ENCODE results near the gene PBX1. TPM values are rescaled to one million over a fixed set of nuclear protein-coding genes. Genes with fewer than 3 reads are reported as not detected.
"Not testable (repeated sequence)": the region's sequence is repeated elsewhere in the genome, so short reads cannot be mapped to it uniquely, and the experiment has no call there.

Gene PBX1
- total and polyA plus RNA-seq, 5 experiments from 2014 or later, result 0.08 to 1.8 (median 1.4) TPM; not detected in 2

- Mint-ChIP-seq H3K9me3 (peaks cover 0 to 3% (median 0%) of the 10 kb centered on the region in 9 donors), H3K27ac (no peak overlapping the region), H3K27me3 (peaks cover 0 to 3% (median 2%) of the 10 kb centered on the region in 5 donors), H3K4me1 (no peaks in the 10 kb centered on the region), H3K4me3 (no peak overlapping the region), H3K36me3 (no peaks in the 10 kb centered on the region)
- no peak for ATAC-seq
- DNase-seq, result no peak
- POLR2A ChIA-PET, result no interaction called here
Measured at GRCh38 chr1:164601399-164602100, 42.6 kb downstream of the PBX1 start.

- no peaks in the 10 kb centered on the region for H3K4me1 Mint-ChIP-seq
Measured at GRCh38 chr1:164602101-164602422, 43.1 kb downstream of the PBX1 start.

GRCh38 chr1:164602480-164603093 is 43.6 kb downstream of the PBX1 start:
- Mint-ChIP-seq H3K4me3 (no peak overlapping the region), H3K4me1 (no peaks in the 10 kb centered on the region), H3K36me3 (no peaks in the 10 kb centered on the region), H3K9me3 (peaks cover 0 to 3% (median 0%) of the 10 kb centered on the region in 9 donors), H3K27me3 (peaks cover 0 to 4% (median 2%) of the 10 kb centered on the region in 5 donors), H3K27ac (no peak overlapping the region)
- no peak for ATAC-seq
- no peak for DNase-seq
- POLR2A ChIA-PET, result no interaction called here

More at GRCh38 chr1:164602101-164602422, 43.1 kb downstream of the PBX1 start:
- Mint-ChIP-seq H3K36me3 (no peaks in the 10 kb centered on the region), H3K27ac (no peak overlapping the region), H3K4me3 (no peak overlapping the region), H3K27me3 (peaks cover 0 to 3% (median 2%) of the 10 kb centered on the region in 5 donors), H3K9me3 (peaks cover 0 to 3% (median 0%) of the 10 kb centered on the region in 9 donors)
- DNase-seq (no peak), ATAC-seq (no peak)
- POLR2A ChIA-PET, result no interaction called here

GRCh38 chr1:164603805-164604204 is 44.8 kb downstream of the PBX1 start:
- H3K9me3 Mint-ChIP-seq, H3K36me3 Mint-ChIP-seq, H3K4me3 Mint-ChIP-seq, H3K27ac Mint-ChIP-seq, POLR2A ChIA-PET, H3K27me3 Mint-ChIP-seq, ATAC-seq, DNase-seq, H3K4me1 Mint-ChIP-seq: not testable (repeated sequence)

- H3K27ac Mint-ChIP-seq, result no peak overlapping the region
- POLR2A ChIA-PET, result no interaction called here
- peaks cover 0 to 3% (median 0%) of the 10 kb centered on the region in 9 donors for H3K9me3 Mint-ChIP-seq
- no peaks in the 10 kb centered on the region for H3K36me3 Mint-ChIP-seq
- no peak for DNase-seq
- H3K4me3 Mint-ChIP-seq, result no peak overlapping the region
- no peaks in the 10 kb centered on the region for H3K4me1 Mint-ChIP-seq
- peaks cover 0 to 4% (median 2%) of the 10 kb centered on the region in 5 donors for H3K27me3 Mint-ChIP-seq
- ATAC-seq, result no peak
Measured at GRCh38 chr1:164604541-164604940, 45.6 kb downstream of the PBX1 start.

- Mint-ChIP-seq H3K4me1 (no peaks in the 10 kb centered on the region), H3K4me3 (no peak overlapping the region), H3K36me3 (no peaks in the 10 kb centered on the region), H3K27me3 (peaks cover 0 to 4% (median 2%) of the 10 kb centered on the region in 5 donors), H3K27ac (no peak overlapping the region), H3K9me3 (peaks cover 0 to 3% (median 0%) of the 10 kb centered on the region in 9 donors)
- POLR2A ChIA-PET, result no interaction called here
- DNase-seq, result no peak
- ATAC-seq, result no peak
Measured at GRCh38 chr1:164605254-164606091, 46.5 kb downstream of the PBX1 start.

- no peak for DNase-seq
- no peaks in the 10 kb centered on the region for H3K4me1 Mint-ChIP-seq
- H3K4me3 Mint-ChIP-seq, result no peak overlapping the region
- H3K36me3 Mint-ChIP-seq, result no peaks in the 10 kb centered on the region
- H3K27me3 Mint-ChIP-seq, result peaks cover 0 to 4% (median 2%) of the 10 kb centered on the region in 5 donors
- peaks cover 0 to 4% (median 0%) of the 10 kb centered on the region in 9 donors for H3K9me3 Mint-ChIP-seq
- POLR2A ChIA-PET, result no interaction called here
- no peak overlapping the region for H3K27ac Mint-ChIP-seq
- ATAC-seq, result no peak
Measured at GRCh38 chr1:164607351-164607750, 48.4 kb downstream of the PBX1 start.

GRCh38 chr1:164608651-164609057 is 49.7 kb downstream of the PBX1 start:
- Mint-ChIP-seq H3K9me3 (peaks cover 0 to 4% (median 0%) of the 10 kb centered on the region in 9 donors), H3K36me3 (no peaks in the 10 kb centered on the region), H3K4me3 (no peak overlapping the region), H3K4me1 (no peaks in the 10 kb centered on the region), H3K27me3 (peaks cover 0 to 6% (median 0%) of the 10 kb centered on the region in 5 donors), H3K27ac (no peak overlapping the region)
- ATAC-seq (no peak), DNase-seq (no peak)
- POLR2A ChIA-PET, result no interaction called here

GRCh38 chr1:164609089-164609488 is 50.1 kb downstream of the PBX1 start:
- Mint-ChIP-seq H3K27ac (no peak overlapping the region), H3K4me3 (no peak overlapping the region), H3K27me3 (peaks cover 0 to 6% (median 0%) of the 10 kb centered on the region in 5 donors), H3K36me3 (no peaks in the 10 kb centered on the region), H3K9me3 (peaks cover 0 to 4% (median 0%) of the 10 kb centered on the region in 9 donors), H3K4me1 (no peaks in the 10 kb centered on the region)
- ATAC-seq, result no peak
- POLR2A ChIA-PET, result no interaction called here
- no peak for DNase-seq

- Mint-ChIP-seq H3K27me3 (peaks cover 0 to 5% (median 0%) of the 10 kb centered on the region in 5 donors), H3K27ac (no peak overlapping the region), H3K4me3 (no peak overlapping the region), H3K9me3 (peaks cover 0 to 4% (median 0%) of the 10 kb centered on the region in 9 donors), H3K4me1 (no peaks in the 10 kb centered on the region), H3K36me3 (no peaks in the 10 kb centered on the region)
- no peak for DNase-seq
- POLR2A ChIA-PET, result no interaction called here
- ATAC-seq, result no peak
Measured at GRCh38 chr1:164610538-164611222, 51.7 kb downstream of the PBX1 start.

GRCh38 chr1:164611754-164612642 is 53.0 kb downstream of the PBX1 start:
- DNase-seq (no peak), ATAC-seq (no peak)
- no peaks in the 10 kb centered on the region for H3K36me3 Mint-ChIP-seq
- H3K9me3 Mint-ChIP-seq, result peaks cover 0 to 2% (median 0%) of the 10 kb centered on the region in 9 donors
- H3K27ac Mint-ChIP-seq, result no peak overlapping the region
- peaks cover 0 to 6% (median 2%) of the 10 kb centered on the region in 5 donors for H3K27me3 Mint-ChIP-seq
- POLR2A ChIA-PET, result no interaction called here
- no peaks in the 10 kb centered on the region for H3K4me1 Mint-ChIP-seq
- H3K4me3 Mint-ChIP-seq, result no peak overlapping the region

- Mint-ChIP-seq H3K4me3 (no peak overlapping the region), H3K36me3 (no peaks in the 10 kb centered on the region), H3K27me3 (peaks cover 0 to 6% (median 0%) of the 10 kb centered on the region in 5 donors), H3K4me1 (no peaks in the 10 kb centered on the region), H3K9me3 (peaks cover 0 to 2% (median 0%) of the 10 kb centered on the region in 9 donors), H3K27ac (no peak overlapping the region)
- DNase-seq (no peak), ATAC-seq (no peak)
- POLR2A ChIA-PET, result no interaction called here
Measured at GRCh38 chr1:164613176-164613575, 54.2 kb downstream of the PBX1 start.
